Measurements from ENCODE around the gene PATJ. TPM values are rescaled to one million over a fixed set of nuclear protein-coding genes. Genes with fewer than 3 reads are reported as not detected.

PATJ gene
- total RNA-seq, 6 experiments from 2014 or later = 19.0 to 49.0 (median 26.7) TPM

DNA sequence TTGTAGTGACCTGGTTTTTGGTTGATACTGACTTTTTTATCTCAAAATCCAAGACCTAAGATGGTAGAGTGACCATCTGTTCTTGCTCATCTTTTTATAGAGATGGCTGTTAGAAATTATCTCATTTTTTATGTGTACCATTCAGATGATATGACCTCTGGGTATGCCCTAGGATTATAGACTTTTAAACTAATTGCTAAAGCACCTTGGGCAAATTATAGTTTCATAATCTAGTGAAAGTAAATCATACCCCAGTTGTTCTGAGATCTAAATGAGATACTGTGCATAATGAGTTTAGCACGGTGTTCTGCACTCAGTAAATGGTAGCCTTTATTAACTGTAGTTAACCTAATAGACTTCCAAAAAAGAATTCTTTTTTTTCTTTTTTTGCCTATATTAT, 269.8 kb downstream of the PATJ start:
- DNase-seq (no peak), ATAC-seq (no peak)
- no peak overlapping the region for H3K4me3 ChIP-seq
- WGBS (ENCODE audit: insufficient coverage, low coverage, low lambda C conversion rate, missing lambda C conversion rate) = 100% methylated on average over 1 of the region's 1 CpG
- TF ChIP-seq POLR2A (IDR thresholded peaks at IDR 0.05) (no peak), CTCF (IDR thresholded peaks at IDR 0.05) (no peak)
- intact Hi-C loops (cut with DNase I) = no loop called here
- H3K27ac ChIP-seq = no peak overlapping the region
- H3K4me1 ChIP-seq = no peaks in the 10 kb centered on the region
- H3K27me3 ChIP-seq = no peaks in the 10 kb centered on the region
- H3K9me3 ChIP-seq = no peaks in the 10 kb centered on the region
- H3K36me3 ChIP-seq = no peaks in the 10 kb centered on the region

DNA sequence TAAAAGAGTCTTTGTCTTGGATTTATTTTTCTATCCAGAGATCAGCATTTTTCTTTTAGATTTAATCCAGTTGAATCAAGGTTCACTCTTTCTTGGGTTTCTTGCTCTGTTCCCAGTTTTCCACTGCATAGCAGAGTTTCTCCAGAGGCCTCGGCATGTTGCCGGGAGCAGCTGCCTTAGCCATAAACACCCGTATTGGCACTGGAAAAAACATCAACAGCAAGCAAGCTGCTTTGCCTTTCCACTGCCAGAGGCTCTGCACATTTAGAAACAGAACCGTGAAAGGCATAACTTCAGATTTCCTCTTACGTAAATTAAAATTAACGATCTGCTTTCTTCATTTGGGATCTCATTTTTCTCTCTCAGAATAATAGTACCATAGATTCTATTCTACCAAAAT, 270.6 kb downstream of the PATJ start:
- intact Hi-C loops (cut with DNase I) = no loop called here
- Histone ChIP-seq H3K4me1 (no peaks in the 10 kb centered on the region), H3K27me3 (no peaks in the 10 kb centered on the region), H3K9me3 (no peaks in the 10 kb centered on the region), H3K36me3 (no peaks in the 10 kb centered on the region), H3K27ac (no peak overlapping the region), H3K4me3 (no peak overlapping the region)
- WGBS (ENCODE audit: insufficient coverage, low coverage, low lambda C conversion rate, missing lambda C conversion rate) = 90% methylated on average over 6 of the region's 6 CpGs
- DNase-seq (no peak), ATAC-seq (no peak)
- TF ChIP-seq CTCF (IDR thresholded peaks at IDR 0.05) = no peak
- TF ChIP-seq POLR2A (IDR thresholded peaks at IDR 0.05) = no peak

- Histone ChIP-seq H3K4me1 (no peaks in the 10 kb centered on the region), H3K36me3 (no peaks in the 10 kb centered on the region), H3K27me3 (no peaks in the 10 kb centered on the region), H3K9me3 (no peaks in the 10 kb centered on the region), H3K4me3 (no peak overlapping the region), H3K27ac (no peak overlapping the region)
- ATAC-seq (no peak), DNase-seq (no peak)
- TF ChIP-seq CTCF (IDR thresholded peaks at IDR 0.05) (no peak), POLR2A (IDR thresholded peaks at IDR 0.05) (no peak)
- intact Hi-C loops (cut with DNase I) = no loop called here
- WGBS (ENCODE audit: insufficient coverage, low coverage, low lambda C conversion rate, missing lambda C conversion rate) = 85% methylated on average over 3 of the region's 5 CpGs
Measured at GRCh38 chr1:62013264-62013663, 271.0 kb downstream of the PATJ start.

DNA sequence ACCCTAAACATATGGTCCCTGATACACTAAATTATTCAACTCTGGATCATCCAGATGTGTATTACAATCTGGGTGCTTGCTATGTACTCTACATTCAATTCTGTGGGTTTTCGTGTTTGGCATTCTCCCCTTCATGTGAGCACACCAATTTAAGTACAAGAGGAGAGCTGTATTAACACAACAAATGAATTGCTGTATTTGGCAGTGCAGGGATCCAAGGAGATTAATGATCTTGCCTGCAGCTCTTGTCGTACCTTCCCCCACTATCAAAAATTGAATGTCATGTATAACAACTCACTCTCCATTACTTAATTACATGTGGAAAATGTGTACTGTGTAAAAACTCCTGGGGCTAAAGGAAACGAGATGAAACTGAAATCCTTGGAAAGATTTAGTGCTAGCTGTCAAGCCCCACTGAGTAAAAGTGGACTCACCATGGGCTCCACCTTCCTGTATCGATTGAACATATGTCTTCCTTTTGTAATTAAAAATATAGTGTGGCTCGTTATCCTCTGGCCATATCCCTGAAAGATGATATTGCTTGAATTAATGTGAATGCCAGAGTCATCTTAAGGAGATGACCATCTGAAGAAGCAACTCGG, 280.2 kb downstream of the PATJ start:
- no peaks in the 10 kb centered on the region for H3K27me3 ChIP-seq
- no peak for TF ChIP-seq CTCF (IDR thresholded peaks at IDR 0.05)
- TF ChIP-seq POLR2A (IDR thresholded peaks at IDR 0.05) = no peak
- WGBS (ENCODE audit: insufficient coverage, low coverage, low lambda C conversion rate, missing lambda C conversion rate) = 85% methylated on average over 6 of the region's 6 CpGs

DNA sequence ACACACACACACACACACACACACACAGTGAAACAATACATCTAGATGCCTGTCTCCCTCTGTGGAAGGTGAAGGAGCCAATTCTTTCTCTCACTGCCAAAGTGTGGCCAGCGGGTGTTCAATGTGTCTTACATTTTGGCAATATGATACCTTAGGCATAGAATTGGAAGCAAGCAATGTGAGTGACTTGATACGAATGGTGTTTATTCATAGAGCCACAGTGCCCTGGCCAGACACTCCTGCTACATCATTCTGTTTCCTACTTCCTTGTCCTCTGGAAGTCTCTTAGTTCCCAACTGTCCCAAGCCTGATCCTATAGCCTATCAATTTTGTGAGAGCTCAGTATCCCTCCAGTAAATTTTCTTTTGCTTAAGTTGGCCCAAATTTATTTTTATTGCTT, 282.4 kb downstream of the PATJ start:
- H3K27me3 ChIP-seq = no peaks in the 10 kb centered on the region
- no CpG with 5 or more reads among the region's 2 CpGs for WGBS (ENCODE audit: insufficient coverage, low coverage, low lambda C conversion rate, missing lambda C conversion rate)
- TF ChIP-seq CTCF (IDR thresholded peaks at IDR 0.05) (no peak), POLR2A (IDR thresholded peaks at IDR 0.05) (no peak)
- intact Hi-C loops (cut with DNase I) = no loop called here
- no peaks in the 10 kb centered on the region for H3K36me3 ChIP-seq
- DNase-seq = no peak
- no peaks in the 10 kb centered on the region for H3K9me3 ChIP-seq
- no peak for ATAC-seq
- H3K4me1 ChIP-seq = no peaks in the 10 kb centered on the region
- no peak overlapping the region for H3K27ac ChIP-seq
- no peak overlapping the region for H3K4me3 ChIP-seq

More for the DNA sequence above, 280.2 kb downstream of the PATJ start:
- H3K27ac ChIP-seq = no peak overlapping the region
- DNase-seq = no peak
- H3K36me3 ChIP-seq = peaks cover 0 to 3% (median 0%) of the 10 kb centered on the region in 4 donors
- H3K9me3 ChIP-seq = no peaks in the 10 kb centered on the region
- ATAC-seq = no peak
- H3K4me1 ChIP-seq = no peaks in the 10 kb centered on the region
- intact Hi-C loops (cut with DNase I) = no loop called here
- H3K4me3 ChIP-seq = no peak overlapping the region
